Stimulated activated CD8-positive, alpha-beta memory T cell treated with anti-CD3 and anti-CD28 coated beads, Interleukin-15, amount 100 ng/mL, for 4 hours (primary cell): Measurements from ENCODE around the gene STAB1.
A peak's percentile ranks its signal among the peaks of the same experiment; 100 is the strongest.

ENCODE experiments used
- DNase-seq, 2 donors: peaks; one replicate each; pipeline ENCODE4 v3.0.0-alpha.2; 2020; ENCODE audit warnings: low read depth in 2 of 2

Gene STAB1

GRCh38 chr3:52536369-52537164, 41.4 kb downstream of the STAB1 start, which contains the start of gene UQCC5:
UQCC5 (plus strand) TSS chr3:52536605; CDS start chr3:52536756, 151 bp downstream.
- peak; percentile 95 to 96 for DNase-seq

DNA sequence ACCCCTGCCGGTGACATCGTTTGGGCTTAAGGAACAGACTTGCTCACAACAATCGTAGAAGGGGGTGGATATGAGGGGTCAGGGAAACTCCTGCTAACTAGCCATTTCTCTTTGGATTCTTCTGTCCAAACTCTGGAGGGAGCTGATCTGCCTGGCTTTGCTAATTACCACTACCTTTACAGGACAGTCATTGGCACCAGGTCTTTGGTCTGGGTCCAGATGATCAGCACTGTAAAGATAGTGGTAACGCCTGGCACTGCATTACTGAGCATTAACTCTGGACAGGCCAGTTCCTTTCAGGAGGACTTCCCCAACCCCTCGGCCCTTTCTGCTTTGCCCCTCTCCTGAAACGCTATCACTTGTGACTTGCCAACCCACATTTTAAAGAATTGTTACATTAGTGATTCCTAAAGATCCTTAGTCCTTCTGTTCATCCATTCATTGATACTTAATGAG, 42.1 kb downstream of the STAB1 start:
- DNase-seq = no peak

- DNase-seq = no peak
These were observed 42.7 kb downstream of the STAB1 start for GRCh38 chr3:52537726-52538421.

GRCh38 chr3:52539010-52539653, 44.0 kb downstream of the STAB1 start:
- DNase-seq = no peak

DNA sequence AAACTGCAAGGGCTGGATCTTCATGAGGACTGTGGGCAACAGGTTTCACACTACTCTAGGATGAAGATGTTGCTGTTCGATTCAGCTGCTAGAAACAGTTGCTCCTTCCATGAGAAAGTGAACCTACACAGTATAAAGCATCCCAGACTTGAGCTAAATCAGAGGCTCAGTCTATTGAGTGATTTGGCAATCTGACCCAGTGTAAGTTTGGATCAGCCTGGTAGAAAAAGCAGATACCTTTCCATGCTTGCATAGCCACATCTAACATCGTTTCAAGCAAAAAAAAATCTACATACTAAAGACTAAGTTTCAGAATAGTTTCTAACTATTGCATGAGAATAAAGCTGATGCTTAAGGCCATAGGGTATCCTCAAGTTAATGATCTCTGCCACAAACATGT, 45.9 kb downstream of the STAB1 start:
- DNase-seq = no peak

DNA sequence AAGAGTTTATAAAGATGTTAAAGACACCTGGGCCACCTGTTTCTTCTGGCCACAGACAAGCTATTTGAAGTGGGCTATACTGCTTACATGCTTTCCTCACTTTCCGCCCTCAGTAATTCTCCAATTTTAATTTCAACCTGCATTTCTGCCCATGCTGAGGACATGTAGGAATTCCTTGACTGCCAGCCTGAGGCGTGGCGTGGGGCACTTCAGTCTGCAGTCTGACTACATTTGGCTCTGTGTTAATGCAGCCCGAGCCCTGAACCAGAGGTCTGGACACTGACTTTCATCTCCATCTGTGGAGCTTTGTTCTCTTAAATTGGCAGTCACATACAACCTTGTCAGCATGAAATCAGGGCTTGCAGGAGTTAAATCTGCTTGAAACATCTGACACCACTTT, 49.8 kb downstream of the STAB1 start:
- no peak for DNase-seq

GRCh38 chr3:52546111-52546901, 51.2 kb downstream of the STAB1 start:
- no peak for DNase-seq

- DNase-seq = no peak
These were observed 52.0 kb downstream of the STAB1 start for GRCh38 chr3:52547143-52547542.

DNA sequence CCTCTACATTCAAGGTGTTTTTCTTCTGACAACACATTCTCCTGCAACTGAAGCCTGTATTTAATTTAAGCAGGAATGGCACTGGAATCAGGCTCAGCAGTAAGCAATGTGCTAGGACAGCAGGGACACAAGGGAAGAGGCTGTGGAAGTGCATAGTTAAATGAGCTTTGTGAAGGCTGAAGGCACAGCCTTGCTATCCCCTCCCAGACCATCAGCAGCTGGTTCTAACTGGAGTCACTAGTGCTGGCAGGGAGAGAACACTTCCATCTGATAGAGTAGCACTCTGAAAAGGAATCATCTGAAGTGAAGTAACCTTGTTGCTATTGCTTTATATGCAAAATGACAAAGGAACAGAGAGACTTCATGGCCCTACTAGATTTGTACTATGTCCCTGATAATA, 56.0 kb downstream of the STAB1 start:
- no peak for DNase-seq

DNA sequence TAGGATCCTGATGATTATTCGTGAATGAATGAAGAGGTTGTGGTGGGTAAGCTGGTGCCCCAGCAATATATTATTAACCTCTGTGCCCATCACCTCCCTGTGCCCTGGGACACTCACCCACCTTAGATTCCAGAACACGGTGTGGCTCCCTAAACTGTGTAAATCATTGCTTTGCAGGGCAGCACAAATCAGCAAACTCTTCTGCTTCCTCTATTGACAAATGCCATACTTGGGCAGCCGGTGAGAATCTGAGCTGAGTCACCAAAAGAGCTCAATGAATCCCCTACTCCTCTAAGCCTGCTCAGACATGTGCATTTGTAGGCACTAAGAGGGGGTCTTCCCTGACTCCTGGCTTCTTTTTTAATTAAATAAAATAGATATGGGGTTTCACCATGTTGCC, 57.0 kb downstream of the STAB1 start:
- DNase-seq = no peak

DNA sequence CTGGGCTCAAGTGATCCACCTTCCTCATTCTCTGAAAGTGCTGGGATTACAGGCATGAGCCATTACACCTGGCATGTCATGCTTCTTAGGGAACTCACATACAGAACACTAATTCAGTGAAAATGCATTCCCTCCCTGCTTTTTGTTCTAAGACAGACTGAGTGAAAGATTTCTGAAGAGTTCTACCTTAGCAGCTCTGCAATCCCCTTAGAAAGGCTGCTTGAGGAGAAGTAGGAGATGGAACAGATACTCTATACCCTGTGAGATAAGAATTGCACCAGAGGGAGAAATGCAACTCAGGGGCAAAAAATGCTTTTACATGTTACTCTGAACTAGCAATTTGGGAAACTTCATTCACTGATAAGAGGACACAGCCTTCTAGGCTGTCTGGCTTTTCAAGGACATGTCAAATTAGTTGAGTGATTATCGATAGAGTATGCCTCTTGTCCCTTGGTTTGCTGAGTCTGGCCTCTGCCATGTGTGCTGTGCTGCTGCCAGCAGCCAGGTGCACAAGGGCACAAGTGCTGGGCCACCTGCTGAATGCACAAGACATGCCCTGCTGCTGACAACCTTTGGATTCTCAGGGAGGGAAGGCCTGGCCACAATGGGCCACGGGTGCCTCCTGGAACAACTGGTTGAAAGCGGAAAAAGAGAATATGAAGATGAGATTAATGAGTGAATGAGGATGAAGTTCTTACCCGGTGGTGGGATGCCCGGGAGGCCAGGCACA, 59.1 kb downstream of the STAB1 start:
- no peak for DNase-seq

DNA sequence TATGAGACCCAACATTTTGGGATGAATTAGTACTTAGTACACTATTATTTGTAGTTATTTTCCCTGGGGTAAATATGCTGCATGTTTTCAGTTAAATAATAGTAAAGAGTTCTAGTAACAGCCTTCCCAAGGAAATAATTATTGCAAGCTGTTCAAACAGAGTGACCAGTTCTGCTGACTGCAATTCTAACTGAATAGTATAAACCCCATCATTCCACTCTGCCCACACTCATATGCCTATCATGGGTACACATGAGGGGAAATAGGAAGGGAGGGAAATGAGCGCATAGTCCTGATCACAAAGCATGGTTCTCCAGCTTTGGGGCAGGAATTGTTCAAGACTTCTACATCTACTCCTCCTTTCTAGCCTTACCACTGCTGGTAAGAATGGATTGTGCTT, 59.9 kb downstream of the STAB1 start:
- no peak for DNase-seq

- no peak for DNase-seq
These were observed 62.1 kb downstream of the STAB1 start for GRCh38 chr3:52557011-52557960.

DNA sequence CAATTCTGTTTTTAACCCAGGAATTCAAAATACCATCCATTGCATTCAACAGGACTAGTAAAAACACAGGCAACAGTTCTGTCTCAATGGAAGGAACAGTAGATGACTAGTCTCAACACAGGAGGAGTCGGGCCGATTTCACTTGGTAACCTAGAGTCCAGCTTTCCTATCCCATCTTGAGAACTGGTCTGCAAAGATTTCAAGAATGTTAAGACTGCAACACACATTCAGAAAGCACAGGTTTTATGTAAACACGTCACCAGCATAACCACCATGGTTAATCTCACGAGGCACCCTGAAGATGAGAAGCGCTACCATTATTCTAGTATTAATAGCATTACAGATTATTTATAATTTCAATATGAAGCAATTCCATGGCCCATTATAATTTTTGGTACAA, 63.3 kb downstream of the STAB1 start:
- no peak for DNase-seq

DNA sequence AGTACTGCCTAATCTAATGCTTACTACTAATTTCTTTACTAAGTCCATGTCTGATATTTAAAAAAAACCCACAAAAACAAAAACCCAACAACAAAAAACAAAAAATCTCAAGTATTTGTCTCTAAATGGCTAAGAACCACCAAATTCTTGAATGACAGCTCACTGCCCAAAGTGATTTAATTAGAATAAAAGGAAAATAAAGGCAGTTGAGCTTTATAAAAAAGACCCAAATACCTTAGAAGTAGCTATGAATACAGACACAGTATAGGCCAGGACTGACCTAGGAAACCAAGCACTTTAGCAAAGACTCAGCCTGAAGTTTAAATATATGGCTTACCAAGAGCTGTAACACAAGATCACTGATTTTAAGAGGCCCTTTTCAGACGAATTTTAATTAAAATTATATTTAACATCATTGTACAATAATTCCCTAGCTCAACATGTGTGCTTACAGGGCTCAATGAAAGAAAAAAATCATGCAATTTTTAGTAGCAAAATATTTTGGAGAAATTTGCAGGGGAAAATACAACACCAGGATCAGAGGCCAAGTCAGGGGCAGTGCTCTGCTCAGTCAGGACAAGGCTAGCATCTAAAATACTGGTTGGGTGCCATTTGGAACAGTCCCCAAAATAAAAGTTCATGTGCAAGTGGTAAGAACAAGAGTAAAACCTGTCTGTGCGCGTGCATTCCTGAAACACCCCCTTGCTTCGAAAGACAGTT, 66.0 kb downstream of the STAB1 start:
- no peak for DNase-seq

- no peak for DNase-seq
These were observed 68.8 kb downstream of the STAB1 start for GRCh38 chr3:52563984-52564383.

GRCh38 chr3:52568069-52568468, 72.9 kb downstream of the STAB1 start:
- DNase-seq = no peak

DNA sequence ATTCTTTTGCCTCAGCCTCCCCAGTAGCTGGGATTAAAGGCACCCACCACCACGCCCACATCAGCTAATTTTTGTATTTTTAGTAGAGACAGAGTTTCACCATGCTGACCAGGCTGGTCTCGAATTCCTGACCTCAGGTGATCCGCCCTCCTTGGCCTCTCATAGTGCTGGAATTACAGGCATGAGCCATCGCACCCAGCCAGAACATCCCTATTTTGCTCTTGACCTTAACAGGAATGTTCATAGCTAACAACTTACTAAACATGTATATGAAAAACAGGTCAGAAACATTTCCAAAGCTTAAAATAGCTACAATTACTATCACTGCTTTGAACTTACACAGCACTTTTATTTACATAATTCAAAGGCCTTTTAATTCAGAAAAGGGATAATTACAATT, 74.9 kb downstream of the STAB1 start:
- DNase-seq = no peak

DNA sequence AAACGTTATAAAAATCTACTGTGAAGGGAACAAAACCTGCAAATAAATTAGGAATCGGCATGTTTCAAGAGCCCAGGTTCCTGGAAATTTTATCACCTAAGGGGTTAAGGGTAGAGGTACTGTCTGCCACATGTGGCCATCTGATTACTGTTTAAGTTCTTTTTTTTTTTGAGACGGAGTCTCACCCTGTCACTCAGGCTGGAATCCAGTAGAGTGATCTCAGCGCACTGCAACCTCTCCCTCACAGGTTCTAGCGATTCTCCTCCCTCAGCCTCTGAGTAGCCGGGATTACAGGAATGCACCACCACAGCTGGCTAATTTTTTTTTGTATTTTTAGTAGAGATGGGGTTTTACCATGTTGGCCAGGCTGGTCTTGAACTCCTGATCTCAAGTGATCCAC, 77.1 kb downstream of the STAB1 start:
- DNase-seq = no peak
